HG02759 (cell line): Measurements from ENCODE around the gene FBXO45.
"Not testable (repeated sequence)": the region's sequence is repeated elsewhere in the genome, so short reads cannot be mapped to it uniquely, and the experiment has no call there.

Experiments
- ATAC-seq: cut with Tn5 transposase; IDR thresholded peaks from one replicate; pipeline ENCODE4 v1.9.1; 2021; ENCODE audit warnings: mild to moderate bottlenecking, moderate library complexity; ENCODE audit not compliant: unreplicated experiment

FBXO45 gene, protein sequence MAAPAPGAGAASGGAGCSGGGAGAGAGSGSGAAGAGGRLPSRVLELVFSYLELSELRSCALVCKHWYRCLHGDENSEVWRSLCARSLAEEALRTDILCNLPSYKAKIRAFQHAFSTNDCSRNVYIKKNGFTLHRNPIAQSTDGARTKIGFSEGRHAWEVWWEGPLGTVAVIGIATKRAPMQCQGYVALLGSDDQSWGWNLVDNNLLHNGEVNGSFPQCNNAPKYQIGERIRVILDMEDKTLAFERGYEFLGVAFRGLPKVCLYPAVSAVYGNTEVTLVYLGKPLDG

DNA sequence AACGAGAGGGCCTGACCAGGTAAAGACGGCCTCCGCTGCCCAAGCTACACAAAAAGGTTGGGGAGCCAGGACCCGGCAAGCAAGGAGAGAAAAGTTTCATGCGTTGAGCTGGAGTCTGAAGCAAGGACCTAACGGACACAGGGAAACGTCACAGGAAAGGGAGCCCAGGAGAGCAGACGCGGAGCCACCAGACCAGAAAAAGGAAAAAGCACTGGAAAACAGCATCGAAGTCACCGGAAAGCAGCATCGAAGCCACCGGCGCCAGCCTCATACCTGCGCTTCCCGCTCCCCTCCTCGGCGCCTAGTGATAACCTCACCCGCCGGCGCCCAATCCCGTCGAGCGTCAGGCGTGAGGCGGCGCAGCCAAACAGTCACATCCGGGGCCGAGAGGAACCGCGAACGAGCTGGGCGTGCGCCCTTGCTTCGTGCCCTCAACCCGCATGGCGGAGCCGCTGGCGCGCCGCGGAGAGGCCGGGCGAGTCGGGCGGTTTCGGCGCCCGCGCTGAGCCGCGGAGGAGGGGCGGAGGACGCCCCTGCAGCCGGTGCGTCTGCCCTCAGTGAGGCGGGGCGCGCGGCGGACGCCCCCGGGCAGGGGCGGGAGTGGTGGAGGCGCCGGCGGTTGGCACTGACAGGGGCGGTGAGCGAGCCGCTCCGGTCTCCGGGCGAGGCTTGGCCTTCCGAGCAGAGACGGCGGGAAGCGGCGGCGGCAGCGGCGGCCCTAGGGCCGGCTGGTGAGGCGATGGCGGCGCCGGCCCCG, at the start of gene FBXO45, which contains the start of gene WDR53:
Gene FBXO45 (plus strand): TSS at position 415 of the 757 bp plus-strand sequence. CDS start 325 bp downstream, at position 740.
Gene WDR53 (minus strand): TSS at position 309 of the 757 bp plus-strand sequence. CDS start 7,079 bp downstream, outside the sequence.
- ATAC-seq, result peak; percentile 94

DNA sequence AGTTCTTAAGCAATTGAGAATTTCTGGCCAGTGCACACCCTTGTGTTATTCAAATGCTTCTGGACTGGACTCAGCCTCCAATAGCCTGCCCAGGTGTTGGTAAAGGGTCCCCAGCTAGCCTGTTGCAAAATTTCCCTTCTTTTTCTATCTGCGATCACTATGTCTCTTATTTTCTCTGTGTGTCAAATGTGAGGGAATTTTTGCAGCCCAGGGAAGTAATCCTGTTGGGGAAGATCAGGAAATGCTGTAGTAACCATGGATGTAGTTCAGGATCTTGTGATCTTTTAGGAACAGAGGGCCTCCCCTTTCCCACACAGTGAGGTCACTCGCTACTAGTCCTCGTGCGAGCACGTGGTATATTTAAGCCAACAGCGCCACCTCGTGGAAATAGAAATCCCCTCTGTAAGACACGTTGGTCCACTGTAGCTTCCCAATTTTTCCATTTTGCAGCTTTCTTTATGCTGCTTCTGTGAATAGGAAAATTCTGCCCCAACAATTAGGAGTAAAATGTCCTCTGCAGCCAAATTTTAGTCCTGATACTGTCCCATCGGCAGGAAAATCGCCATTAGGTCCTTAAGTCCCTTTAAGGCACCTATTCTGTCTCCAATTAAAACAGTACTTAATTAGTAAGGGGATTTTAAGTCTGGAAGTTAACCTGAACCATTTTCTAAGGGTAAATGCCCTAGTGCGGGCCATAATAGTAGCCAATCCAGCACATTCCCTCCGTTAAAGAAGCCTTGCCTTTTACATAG, 49.3 kb upstream of the FBXO45 start:
- ATAC-seq, result no peak

- no peak for ATAC-seq
These were observed 48.8 kb upstream of the FBXO45 start for GRCh38 chr3:196519718-196520082.

DNA sequence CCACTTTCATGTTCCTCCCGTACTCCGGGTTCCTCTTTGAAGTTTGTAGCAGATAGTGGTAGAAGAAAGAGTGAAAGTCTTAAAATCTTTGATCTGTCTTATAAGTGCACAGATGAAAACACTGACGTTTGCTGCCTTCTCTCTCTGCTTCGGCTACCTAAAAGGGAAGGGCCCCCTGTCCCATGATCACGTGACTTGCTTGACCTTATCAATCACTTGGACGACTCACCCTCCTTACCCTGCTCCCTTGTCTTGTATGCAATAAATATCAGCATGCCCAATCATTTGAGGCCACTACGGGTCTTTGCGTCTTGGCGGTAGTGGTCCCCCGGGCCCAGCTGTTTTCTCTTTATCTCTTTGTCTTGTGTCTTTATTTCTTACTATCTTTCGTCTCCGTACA, 47.2 kb upstream of the FBXO45 start:
- not testable (repeated sequence) for ATAC-seq

- ATAC-seq, result no peak
These were observed 44.6 kb upstream of the FBXO45 start for GRCh38 chr3:196523841-196524240.

GRCh38 chr3:196524527-196524926, 43.9 kb upstream of the FBXO45 start:
- ATAC-seq, result no peak

DNA sequence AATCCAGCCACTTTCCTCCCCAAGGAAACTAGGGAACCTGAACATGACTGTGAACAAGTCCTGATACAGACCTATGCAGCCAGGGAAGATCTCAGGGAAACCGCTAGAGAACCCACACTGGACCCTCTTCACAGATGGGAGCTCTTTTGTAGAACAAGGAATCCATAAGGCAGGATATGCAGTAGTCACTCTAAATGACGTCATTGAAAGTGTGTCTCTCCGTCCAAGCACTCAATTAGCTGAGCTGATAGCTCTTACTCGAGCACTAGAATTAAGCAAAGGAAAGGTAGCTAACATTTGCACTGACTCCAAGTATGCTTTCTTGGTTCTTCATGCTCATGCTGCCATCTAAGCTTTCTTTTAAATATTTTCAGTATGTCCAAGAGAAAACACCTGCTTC, 43.3 kb upstream of the FBXO45 start:
- ATAC-seq, result no peak

DNA sequence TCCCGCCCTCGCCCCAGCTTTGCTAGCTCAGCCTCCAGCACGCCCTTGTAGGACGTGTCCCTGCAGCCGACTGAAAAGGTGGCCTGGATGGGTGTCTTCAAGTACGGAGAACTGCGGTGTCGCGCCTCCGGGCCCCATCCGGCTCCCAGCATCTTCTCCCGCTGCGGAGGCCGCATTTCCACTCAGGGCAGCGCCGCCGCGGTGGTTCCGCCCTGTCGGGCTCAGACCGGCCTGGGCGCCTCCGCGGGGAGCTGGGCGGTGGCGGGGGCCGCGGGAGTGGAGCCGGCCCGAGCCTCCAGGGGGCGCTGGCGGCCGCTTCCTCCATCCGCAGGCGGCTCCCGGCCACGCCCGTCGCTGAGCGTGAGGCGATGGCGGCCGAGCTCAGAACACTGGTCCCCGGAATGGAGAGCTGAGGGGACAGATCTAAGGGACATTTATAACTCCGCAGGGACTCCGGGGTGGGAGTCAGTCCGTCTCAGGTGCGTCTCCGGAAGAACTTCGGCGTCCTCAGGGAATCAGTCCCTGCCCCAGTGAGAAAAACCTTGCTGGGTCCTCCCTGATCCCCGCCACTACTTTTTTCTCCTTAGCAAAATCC, 39.7 kb upstream of the FBXO45 start:
- ATAC-seq, result peak; percentile 84

DNA sequence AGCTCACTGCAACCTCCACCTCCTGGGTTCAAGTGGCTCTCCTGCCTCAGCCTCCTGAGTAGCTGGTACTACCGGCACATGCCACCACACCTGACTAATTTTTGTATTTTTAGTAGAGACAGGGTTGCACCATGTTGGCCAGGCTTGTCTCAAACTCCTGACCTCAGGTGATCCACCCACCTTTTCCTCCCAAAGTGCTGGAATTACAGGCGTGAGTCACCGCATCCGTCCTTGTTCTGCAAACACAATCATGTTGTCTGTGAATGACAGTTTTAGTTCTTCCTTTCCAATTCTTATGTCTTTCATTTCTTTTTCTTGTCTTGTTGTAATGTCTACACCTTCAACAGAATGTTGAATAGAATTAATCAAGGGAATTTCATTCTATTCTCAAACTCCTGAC, 37.0 kb upstream of the FBXO45 start:
- ATAC-seq, result no peak

DNA sequence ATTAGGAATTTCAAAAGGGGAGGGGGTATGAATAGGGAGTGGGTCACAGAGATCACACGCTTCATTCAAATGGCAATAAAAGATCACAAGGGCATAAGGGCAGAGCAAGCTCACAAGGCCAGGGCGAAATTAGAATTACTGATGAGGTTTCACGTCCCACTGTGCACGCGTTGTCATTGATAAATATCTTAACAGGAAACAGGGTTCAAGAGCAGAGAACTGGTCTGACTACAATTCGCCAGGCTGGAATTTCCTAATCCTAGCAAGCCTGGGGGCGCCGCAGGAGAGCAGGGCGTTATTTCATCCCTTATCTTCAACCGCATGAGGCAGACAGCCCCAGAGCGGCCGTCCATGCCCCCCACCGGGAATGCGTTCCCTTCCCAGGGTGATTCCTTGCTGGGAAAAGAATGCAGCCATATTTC, 35.2 kb upstream of the FBXO45 start:
- no peak for ATAC-seq

GRCh38 chr3:196537319-196537984, 31.0 kb upstream of the FBXO45 start:
- no peak for ATAC-seq

- ATAC-seq, result no peak
These were observed 26.6 kb upstream of the FBXO45 start for GRCh38 chr3:196541684-196542445.

DNA sequence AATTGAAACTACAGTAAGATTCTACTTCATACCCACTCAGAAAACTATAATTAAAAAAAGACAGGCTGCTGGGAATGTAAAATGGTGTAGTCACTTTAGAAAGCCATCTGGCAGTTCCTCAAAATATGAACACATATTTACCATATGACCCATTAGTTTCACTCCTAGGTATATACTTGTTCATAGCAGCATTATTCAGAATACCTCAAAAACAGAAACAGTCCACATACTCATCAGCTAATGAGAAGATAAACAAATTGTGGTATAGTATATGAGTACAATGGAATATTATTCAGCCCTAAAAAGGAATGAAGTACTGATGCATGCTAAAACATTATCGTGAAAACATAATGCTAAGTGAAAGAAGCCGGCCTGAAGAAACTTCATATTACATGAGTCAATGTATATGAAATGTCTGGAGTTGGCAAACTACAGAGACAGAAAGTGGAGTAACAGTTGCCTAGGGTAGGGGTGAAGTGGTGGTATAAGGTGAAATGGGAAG, 23.9 kb upstream of the FBXO45 start:
- no peak for ATAC-seq

DNA sequence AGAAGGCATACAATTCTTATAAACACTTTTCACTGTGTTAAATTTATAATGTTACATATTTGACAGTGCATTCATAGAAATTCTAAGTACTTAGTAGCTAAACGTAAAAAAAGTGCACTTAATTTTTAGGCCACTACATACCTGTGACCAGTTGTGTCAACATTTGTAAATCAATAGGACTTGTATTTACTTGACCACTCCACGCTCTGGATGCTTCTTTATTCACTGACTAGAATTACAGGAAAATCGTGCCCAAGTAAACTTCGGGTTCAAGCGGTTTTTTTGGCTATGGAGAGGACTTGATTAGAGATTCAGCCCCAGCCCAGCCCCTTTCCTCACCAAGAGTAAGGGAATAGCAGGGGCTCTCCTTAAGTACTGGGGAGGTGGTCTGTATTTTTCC, 21.9 kb upstream of the FBXO45 start:
- ATAC-seq, result no peak

DNA sequence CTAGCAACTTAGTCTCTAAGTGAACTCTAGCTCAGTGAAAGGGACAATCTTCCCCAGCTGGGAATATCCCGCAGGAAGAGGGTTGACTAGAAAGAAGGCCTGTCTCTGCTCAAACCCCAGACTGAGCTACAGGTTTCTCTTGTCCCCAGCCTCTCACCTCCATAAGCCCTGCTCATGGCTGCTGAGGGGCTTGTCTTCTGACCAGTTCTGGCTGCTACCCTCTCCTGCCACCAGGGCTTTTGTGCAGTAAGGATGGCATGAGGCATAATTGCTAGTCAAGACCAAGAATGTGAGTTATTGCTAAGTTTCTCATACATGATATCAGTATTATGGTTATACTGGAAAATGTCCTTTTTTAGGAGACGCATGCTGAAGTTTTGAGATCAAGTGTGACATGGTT, 21.4 kb upstream of the FBXO45 start:
- ATAC-seq, result no peak

DNA sequence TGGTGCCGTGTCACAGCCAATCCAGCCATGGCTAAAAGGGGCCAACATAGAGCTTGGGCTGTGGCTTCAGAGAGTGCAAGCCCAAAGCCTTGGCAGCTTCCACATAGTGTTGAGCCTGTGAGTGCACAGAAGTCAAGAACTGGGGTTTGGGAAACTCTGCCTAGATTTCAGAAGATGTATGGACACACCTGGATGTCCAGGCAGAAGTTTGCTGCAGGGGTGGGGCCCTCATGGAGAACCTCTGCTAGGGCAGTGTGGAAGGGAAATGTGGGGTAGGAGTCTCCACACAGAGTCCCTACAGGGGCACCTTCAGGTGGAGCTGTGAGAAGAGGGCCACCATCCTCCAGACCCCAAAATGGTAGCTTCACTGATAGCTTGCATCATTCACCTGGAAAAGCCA, 19.1 kb upstream of the FBXO45 start:
- not testable (repeated sequence) for ATAC-seq

DNA sequence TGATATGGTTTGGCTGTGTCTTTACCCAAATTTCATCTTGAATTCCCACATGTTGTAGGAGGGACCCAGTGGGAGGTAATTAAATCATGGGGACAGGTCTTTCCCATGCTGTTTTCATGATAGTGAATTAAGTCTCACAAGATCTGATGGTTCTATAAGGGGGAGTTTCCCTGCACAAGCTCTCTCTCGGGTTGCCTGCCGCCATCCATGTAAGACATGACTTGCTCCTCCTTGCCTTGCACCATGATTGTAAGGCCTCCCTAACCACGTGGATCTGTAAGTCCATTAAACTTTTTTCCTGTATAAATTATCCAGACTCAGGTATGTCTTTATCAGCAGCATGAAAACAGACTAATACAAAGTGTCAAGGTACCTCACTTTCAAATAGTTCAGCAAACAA, 18.3 kb upstream of the FBXO45 start:
- not testable (repeated sequence) for ATAC-seq

DNA sequence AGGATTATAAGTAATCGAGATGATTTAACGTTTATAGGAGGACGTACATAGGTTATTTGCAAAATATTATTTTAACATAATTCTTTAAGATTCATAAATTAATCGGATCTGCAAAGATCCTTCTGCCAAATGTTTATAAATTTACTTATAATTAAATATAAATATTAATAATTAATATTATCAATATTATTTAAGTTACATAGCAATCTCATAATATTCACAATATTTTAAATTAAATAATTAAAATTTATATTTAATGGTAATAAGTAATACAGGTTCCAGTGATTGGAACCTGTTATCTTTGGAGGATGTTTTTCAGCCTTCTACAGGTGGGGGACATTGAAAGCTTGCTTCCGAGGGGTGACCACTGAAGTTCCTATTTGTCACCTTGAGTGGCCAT, 16.2 kb upstream of the FBXO45 start:
- no peak for ATAC-seq

- no peak for ATAC-seq
These were observed 14.9 kb upstream of the FBXO45 start for GRCh38 chr3:196553551-196553950.

DNA sequence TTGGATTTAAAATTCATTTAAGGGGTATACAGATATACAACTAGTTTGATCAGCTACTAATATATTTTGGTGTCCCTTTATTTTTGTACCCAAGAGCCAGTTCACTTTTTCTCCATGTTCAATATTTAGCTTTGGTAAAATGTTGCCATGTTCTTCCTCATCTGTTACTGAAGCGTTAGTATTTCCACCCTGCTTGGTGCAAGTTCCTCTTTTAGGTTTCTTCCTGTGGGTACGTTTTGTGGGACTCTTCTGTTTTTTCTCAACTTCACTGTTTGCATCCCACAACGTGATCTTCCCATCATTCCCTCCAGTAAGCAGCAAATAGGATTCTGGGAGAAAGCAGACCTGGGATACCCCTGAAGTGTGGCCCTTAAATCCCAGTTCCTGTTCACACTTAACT, 14.3 kb upstream of the FBXO45 start:
- ATAC-seq, result no peak
